HG03039 (cell line): ENCODE data around the gene WDR36.
"Not testable (repeated sequence)": the region's sequence is repeated elsewhere in the genome, so short reads cannot be mapped to it uniquely, and the experiment has no call there.

Experiments used
- ATAC-seq: cut with Tn5 transposase; IDR thresholded peaks from one replicate; pipeline ENCODE4 v1.9.1; 2021; ENCODE audit warnings: mild to moderate bottlenecking, moderate library complexity; ENCODE audit not compliant: unreplicated experiment

Gene WDR36

DNA sequence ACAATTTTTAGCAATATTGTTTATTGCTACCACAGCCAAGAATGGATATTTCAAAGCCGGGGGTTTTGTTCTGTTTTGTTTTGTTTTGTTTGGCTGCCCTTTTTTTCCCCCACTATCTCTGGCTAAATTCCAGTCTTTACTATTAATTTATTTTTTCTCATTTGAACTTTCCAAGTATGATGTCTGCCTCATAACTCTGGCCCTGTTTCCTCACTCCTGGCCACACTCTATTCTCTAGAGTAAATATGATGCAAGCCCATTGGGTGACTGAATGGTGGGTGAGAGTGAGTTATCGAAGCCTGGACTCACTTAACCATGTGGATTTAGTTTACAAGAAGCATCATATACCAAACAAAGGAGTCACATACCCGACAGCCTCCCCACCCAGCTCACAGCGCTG is 41.9 kb downstream of the WDR36 start:
- ATAC-seq, result no peak

GRCh38 chr5:111134864-111135263 is 42.7 kb downstream of the WDR36 start:
- ATAC-seq, result no peak

- ATAC-seq, result no peak
Observed at GRCh38 chr5:111135363-111135762, 43.2 kb downstream of the WDR36 start.

- ATAC-seq, result no peak
Observed at GRCh38 chr5:111135946-111136345, 43.8 kb downstream of the WDR36 start.

GRCh38 chr5:111138096-111138495 is 45.9 kb downstream of the WDR36 start:
- no peak for ATAC-seq

DNA sequence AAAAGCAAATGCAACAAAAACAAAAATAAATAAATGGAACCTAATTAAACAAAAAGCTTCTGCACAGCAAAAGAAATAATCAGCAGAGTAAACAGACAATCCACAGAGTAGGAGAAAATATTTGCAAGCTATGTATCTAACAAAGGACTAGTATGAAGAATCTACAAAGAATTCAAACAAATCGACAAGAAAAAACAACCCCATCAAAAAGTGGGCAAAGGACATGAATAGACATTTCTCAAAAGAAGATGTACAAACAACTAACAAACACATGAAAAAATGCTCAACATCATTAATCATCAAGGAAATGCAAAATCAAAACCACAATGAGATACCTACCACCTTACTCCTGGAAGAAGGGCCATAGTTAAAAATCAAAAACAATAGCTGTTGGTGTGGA is 49.3 kb downstream of the WDR36 start:
- not testable (repeated sequence) for ATAC-seq

DNA sequence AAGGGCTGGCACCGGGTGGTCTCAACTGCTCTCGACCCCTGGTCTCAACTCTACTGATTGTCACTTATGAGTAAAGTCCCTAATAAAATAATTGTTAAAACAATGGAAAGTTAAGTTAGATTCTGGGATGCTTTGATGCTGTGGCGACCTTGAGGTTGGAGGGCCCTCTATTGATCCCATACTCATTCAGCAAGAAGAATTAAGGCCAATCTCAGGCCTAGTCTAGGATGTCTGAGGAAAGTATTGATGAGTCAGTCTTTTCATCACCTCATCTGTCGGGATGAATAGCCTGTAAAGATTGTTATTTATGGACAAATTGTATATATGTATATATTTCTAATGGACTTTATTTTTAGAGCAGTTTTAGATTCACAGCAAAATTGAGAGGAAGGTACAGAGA is 50.8 kb downstream of the WDR36 start:
- no peak for ATAC-seq

DNA sequence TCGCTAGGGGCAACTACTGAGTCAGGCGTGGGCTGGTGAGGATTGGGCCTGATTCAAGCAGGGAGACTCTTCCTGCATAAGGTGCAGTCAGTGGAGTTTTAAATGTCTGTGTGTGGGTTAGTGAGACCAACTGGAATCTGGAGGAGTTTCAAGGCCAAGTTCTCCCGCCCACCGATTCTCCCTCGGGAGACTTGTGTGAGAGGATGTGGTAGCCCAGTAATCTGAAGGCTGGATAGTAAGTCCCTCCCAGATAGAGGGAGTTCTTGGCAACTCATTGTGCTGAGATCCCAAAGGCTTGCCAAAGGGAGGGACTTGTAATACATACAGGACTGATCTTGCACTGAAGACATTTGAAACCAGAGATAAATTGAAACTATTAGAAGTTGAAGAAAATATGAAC is 51.8 kb downstream of the WDR36 start:
- peak; percentile 34 for ATAC-seq

DNA sequence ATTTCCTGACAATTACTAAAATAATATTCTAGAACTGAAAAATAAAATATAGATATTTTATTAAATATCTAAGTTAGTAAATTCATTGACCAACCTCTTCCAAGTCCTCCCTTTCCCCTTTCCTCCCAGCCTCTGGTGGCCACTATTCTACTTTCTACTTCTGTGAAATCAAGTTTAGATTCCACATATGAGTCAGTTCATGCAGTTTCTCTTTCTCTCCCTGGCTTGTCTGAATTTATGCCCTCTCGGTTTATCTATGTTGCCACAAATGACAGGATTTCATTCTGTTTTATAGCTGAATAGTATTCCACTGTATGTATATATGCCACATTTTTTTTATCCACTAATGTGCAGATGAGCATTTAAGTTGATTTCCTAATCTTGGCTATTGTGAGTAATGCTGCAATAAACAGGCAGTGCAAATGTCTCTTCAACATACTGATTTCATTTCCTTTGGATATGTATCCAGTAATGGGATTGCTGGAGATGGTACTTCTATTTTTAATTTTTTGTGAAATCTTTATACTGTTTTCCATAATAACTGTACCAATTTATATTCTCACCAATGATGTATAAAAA is 52.3 kb downstream of the WDR36 start:
- peak; percentile 93 for ATAC-seq

DNA sequence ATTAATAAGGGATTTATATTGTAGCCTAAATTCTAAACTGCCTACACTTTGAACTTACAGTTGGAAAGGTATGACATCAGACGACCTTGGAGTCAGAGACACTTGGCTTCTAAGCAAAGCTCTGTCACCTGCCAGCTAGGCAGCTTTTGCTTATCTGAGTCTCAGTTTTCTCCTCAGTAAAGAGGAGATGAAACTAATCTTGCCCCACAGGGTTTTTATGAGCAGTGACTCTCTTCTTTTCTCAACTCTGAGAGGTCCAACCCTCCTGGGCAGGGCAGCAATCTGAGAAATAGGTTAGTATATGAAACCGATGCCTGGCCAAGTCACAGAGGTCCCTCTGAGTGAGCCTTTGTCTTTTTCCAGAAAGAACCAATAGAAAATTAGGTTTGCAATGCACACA is 53.9 kb downstream of the WDR36 start:
- no peak for ATAC-seq

DNA sequence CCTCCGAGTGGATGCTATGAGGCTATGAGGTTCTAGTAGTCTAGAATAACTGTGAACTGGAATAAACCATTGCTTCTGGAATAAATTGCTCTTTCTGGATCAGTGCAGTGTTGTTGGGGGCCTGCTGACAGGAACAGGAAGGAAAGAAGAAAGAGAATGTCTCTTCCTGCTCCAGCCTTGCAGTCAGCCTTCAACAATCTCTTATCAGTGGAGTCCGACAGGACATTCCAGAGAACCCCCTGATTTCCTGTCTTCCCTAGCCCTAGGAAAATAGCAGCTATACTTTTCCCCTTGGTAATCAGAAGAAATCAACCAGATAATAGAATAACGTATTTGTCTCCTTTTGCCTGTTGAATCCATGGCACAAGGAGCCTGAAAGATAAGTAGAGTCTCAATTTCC is 55.4 kb downstream of the WDR36 start:
- no peak for ATAC-seq

- no peak for ATAC-seq
Observed at GRCh38 chr5:111151998-111152397, 59.9 kb downstream of the WDR36 start.

- ATAC-seq, result no peak
Observed at GRCh38 chr5:111153483-111153882, 61.3 kb downstream of the WDR36 start.

DNA sequence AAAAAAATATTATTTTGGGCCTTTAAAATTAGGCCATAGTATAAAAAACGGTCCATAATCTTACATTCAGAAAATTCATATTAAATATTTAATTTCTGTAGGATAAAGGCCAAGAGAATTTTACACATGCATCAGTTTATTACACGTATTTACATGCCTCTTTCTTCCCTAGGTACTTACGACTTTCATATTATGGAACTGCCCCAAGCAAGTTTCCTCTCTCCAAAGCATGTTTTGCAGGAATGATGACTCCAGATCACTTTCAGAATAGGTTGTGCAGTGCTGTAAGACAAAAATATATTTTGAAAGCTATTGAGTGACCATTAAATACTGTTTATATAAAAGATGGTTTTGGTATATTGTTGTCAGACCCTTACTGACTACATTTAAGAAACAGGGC is 61.8 kb downstream of the WDR36 start:
- no peak for ATAC-seq

- no peak for ATAC-seq
Observed at GRCh38 chr5:111158105-111158744, 66.1 kb downstream of the WDR36 start.

GRCh38 chr5:111159845-111160244 is 67.7 kb downstream of the WDR36 start:
- no peak for ATAC-seq

- ATAC-seq, result no peak
Observed at GRCh38 chr5:111163000-111163399, 70.9 kb downstream of the WDR36 start.

DNA sequence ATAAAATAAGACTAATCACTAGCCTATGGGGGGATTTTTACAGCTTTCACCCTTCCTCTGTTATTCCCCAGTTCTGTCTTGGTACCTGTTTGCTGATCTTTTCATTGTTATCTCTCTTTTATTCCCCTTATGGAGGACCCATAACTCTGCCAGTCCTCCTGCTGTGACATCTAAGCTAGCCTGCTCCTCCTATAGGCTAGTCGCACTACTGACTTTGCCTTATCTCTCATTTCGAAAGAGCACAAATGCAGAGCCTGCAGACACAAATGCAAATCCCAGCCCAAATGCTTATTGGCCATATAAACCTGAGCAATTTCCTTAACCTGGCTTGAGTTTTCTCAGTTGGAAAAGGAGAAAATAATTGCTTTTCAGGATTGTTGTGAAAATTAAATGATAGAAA is 72.9 kb downstream of the WDR36 start:
- no peak for ATAC-seq

GRCh38 chr5:111167551-111167950 is 75.4 kb downstream of the WDR36 start:
- no peak for ATAC-seq

GRCh38 chr5:111168608-111169007 is 76.5 kb downstream of the WDR36 start:
- ATAC-seq, result no peak

- no peak for ATAC-seq
Observed at GRCh38 chr5:111169269-111169668, 77.1 kb downstream of the WDR36 start.

DNA sequence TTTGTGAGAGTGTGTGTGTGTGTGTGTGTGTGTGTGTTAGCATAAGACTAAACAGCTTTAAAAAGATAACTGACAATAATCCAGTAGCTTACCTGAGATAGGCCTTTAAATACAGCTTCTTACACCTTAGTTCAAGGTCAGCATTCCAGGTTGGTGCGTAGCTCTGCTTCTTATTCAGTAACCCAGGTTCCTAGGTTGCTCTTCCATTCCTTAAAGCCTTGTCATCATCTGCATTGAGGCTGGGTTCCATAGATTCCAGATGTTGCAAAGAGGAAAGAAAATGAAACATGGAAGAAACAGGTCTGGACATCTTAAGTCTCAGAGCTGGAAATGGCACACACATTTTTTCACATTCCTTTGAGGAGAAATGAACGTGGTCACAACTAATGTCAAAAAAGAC is 78.1 kb downstream of the WDR36 start:
- no peak for ATAC-seq

GRCh38 chr5:111172504-111172903 is 80.4 kb downstream of the WDR36 start:
- ATAC-seq, result no peak
